Fibroblast of the aortic adventitia (primary cell): ENCODE measurements around the gene ZMAT2. TPM values are rescaled to one million over a fixed set of nuclear protein-coding genes. Genes with fewer than 3 reads are reported as not detected.
A peak's percentile ranks its signal among the peaks of the same experiment; 100 is the strongest.
"Not testable (repeated sequence)": the region's sequence is repeated elsewhere in the genome, so short reads cannot be mapped to it uniquely, and the experiment has no call there.

Source experiments
- DNase-seq: peaks from one replicate; pipeline ENCODE4 v3.0.0-alpha.2; 2010; ENCODE audit warnings: low read depth
- H3K4me3 ChIP-seq: 2 replicates; pipeline ENCODE4 v1.5.1; 2011; ENCODE audit warnings: low read depth, mild to moderate bottlenecking, control low read depth, low read length, moderate library complexity
- total RNA-seq: library from RNA; depleted of rRNA; stranded (reverse); fragments of >200 nt; gene quantifications from 2 replicates; pipeline ENCODE4 v1.2.3, GENCODE V29; 2012; ENCODE audit warnings: low replicate concordance
- TF ChIP-seq, protein P1 (sequence below): IDR thresholded peaks from 2 replicates; pipeline ENCODE4 v1.5.1; 2011; ENCODE audit warnings: mild to moderate bottlenecking, low read length, control low read depth, inconsistent platforms; ENCODE audit not compliant: insufficient read depth

Gene ZMAT2
- total RNA-seq, 1 donor = 37.2 TPM

DNA sequence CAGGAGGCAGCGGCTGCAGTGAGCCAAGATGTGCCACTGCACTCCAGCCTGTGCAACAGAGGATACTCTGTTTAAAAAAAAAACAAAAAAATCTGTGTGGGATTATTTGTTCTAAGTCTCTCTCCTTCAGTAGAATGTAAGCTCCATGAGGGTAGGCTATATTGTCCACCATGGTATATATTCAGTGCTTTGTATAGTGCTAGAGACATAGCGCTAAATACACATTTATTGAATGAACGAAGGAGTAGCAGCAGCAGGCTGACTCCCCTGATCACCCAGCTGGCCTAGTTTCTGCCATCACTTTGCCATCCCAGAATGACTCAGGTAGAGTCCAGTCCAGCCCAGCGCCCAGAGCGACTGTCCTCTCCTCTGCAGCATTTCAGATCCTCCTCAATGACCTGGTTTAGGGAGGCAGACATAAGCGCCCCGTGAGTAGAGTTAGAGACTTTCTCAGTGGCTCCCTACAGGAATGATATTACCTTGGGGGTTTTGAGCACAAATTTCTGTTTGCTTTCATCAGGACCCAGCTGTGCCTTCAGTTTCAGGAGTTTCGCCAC, 9.8 kb upstream of the ZMAT2 start:
- H3K4me3 ChIP-seq = peak overlapping the region; percentile 99
- no peak for DNase-seq
- TF ChIP-seq, protein P1, sequence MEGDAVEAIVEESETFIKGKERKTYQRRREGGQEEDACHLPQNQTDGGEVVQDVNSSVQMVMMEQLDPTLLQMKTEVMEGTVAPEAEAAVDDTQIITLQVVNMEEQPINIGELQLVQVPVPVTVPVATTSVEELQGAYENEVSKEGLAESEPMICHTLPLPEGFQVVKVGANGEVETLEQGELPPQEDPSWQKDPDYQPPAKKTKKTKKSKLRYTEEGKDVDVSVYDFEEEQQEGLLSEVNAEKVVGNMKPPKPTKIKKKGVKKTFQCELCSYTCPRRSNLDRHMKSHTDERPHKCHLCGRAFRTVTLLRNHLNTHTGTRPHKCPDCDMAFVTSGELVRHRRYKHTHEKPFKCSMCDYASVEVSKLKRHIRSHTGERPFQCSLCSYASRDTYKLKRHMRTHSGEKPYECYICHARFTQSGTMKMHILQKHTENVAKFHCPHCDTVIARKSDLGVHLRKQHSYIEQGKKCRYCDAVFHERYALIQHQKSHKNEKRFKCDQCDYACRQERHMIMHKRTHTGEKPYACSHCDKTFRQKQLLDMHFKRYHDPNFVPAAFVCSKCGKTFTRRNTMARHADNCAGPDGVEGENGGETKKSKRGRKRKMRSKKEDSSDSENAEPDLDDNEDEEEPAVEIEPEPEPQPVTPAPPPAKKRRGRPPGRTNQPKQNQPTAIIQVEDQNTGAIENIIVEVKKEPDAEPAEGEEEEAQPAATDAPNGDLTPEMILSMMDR = no peak

GRCh38 chr5:140690941-140691924, 9.0 kb upstream of the ZMAT2 start, which contains the start of the genes HARS1 and HARS2:
HARS1 (minus strand) TSS chr5:140691370; CDS start chr5:140691304, 66 bp downstream.
HARS2 (plus strand) TSS chr5:140691455; CDS start chr5:140691649, 194 bp downstream.
- peak within 1 kb of the TSS; percentile 99 for H3K4me3 ChIP-seq
- DNase-seq = peak; percentile 95
- TF ChIP-seq, protein P1 = peak; percentile 1

DNA sequence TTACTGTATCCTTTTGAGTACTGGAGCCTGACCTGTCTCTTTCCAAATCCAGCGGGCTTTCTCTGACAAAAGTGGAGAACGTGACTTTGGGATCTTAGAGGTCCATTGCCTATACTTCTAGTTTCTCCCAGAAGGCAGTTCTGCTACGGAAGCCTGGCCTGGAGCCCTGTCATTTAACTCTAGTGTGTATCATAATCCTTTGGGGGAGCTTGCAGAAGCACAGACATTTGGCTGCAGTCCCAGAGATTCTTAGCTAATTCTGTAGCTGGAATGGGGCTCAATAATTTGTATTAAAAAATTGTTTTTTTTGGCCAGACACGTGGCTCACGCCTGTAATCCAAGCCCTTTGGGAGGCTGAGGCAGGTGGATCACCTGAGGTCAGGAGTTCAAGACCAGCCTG, 6.0 kb upstream of the ZMAT2 start:
- TF ChIP-seq, protein P1 = no peak
- H3K4me3 ChIP-seq = no peak overlapping the region
- peak; percentile 20 for DNase-seq

DNA sequence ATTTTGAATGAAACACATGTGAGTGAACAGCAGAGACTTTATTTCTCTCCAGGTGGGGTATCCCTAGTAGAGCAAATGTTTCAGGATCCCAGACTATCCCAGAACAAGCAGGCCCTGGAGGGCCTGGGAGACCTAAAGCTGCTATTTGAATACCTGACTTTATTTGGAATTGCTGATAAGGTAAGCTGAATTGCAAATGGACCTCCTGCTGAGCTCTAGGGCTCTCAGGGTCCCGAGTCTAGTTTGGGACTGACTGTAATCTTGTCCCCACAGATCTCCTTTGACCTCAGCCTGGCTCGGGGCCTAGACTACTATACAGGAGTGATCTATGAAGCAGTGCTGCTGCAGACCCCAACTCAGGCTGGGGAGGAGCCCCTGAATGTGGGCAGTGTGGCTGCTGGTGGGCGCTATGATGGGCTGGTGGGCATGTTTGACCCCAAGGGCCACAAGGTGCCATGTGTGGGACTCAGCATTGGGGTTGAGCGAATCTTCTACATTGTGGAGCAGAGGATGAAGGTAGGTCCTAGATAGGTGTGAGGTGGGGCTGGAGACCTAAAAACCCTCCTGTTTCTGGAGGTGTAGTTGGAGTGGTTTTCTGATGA, 3.3 kb upstream of the ZMAT2 start:
- TF ChIP-seq, protein P1 = no peak
- no peak for DNase-seq
- H3K4me3 ChIP-seq = no peak overlapping the region

- no peak for DNase-seq
- TF ChIP-seq, protein P1 = no peak
- H3K4me3 ChIP-seq = no peak overlapping the region
Measured at GRCh38 chr5:140707812-140708211, 7.6 kb downstream of the ZMAT2 start.

DNA sequence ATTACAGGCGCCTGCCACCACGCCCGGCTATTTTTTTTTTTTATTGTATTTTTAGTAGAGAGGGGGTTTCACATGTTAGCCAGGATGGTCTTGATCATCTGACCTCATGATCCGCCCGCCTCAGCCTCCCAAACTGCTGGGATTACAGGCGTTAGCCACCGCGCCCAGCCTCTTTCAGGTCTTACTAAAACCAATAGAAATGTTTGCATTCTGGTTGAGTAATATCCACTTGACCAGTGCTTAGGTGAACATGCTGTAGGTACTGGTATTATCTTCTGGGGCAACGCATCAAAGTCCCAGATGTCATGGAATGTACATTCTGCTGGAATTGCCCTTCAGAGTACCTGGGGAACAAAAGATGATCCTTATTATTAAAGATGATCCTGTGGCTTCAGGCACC, 8.5 kb downstream of the ZMAT2 start:
- not testable (repeated sequence) for H3K4me3 ChIP-seq, DNase-seq
